ENCODE results near the gene PLEKHG4B.
"Not testable (repeated sequence)": the region's sequence is repeated elsewhere in the genome, so short reads cannot be mapped to it uniquely, and the experiment has no call there.

The PLEKHG4B gene

DNA sequence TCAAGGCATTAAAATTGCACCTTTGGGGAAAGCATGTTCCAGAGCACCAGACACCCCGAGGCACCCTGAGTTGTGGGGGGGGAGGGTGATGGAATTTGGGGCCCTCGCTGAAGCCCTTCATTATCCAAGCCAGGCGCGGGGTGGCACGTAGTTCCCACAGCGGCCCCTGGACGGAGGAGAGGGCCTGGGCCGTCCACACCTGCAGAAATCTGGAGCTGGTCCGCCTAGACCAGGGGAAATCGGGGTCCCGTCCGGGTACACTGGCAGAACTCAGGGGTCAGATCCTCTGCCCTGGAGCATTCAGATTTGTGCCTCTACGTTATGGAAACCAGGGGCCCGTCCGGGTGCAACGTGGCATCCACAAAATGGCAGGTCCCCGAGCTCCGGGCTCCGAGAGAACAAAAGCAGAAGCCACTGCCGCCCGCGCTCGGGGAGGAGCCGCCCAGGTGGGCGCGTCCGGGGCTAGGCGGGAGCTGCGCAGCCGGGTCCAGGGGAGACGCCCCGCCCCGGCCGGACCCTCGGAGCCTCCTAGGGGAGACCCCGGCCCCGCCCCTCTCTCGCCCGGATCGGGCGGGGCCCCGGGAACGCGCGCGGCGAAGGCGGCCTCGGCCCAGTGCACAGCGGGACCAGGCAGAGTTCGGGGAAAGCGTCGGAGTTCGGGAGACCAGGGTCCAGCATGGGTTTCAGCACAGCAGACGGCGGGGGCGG is at the start of gene PLEKHG4B:
TSS of gene PLEKHG4B (plus strand) at position 613 of the 708 bp plus-strand sequence. CDS start at position 677, 64 bp downstream.
- DNase-seq (ENCODE audit: low read depth): no peak

DNA sequence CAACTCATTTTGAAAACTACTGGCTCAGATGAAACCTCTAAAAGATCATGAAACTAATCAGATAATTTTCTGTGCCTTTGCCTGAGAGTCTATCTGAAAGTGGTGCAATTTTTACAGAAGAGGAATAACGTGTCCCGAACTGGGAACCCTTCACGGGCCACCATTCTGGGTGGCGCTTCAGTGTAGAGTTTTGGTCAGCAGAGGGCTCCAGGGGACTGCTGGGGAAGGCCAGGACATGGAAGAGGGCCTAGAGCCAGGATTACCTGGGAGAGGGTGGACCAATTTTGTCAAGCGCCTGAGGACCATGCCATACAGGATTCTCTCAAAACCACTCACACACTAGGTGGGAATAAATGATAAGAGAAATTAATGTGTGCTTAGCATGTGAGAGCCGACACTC is 49.7 kb upstream of the PLEKHG4B start:
- no peak for DNase-seq (ENCODE audit: low read depth)

GRCh38 chr5:48192-48591 is 43.8 kb upstream of the PLEKHG4B start:
- DNase-seq (ENCODE audit: low read depth): no peak

GRCh38 chr5:49530-49929 is 42.4 kb upstream of the PLEKHG4B start:
- DNase-seq (ENCODE audit: low read depth): not testable (repeated sequence)

DNA sequence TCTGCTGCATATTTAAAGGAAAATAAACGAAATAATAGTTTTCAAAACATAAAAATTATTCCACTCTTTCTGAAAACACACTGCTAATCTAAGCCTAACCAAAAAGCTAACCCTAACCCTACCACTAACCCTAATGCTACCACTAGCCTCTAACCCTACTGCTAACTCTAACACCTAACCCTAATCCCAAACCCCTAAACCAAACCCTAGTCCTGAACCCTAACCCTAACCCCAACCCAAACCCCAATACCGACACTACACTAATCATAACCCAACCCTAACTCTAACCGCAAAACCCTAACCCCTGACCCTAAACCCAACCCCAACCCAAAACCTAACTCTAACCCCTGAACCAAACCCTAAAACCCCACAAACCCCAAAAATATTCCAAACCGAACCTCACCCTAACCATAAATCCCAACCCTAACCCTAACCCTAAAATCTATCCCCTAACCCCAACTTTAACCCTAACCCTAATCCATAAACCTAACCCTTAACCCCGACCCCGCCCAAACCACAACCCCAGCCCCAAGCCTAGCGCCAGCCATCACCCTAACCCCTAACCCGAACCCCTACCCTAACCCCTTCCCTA is 41.9 kb upstream of the PLEKHG4B start:
- DNase-seq (ENCODE audit: low read depth): no peak

GRCh38 chr5:50724-51499 is 41.1 kb upstream of the PLEKHG4B start:
- no peak for DNase-seq (ENCODE audit: low read depth)

DNA sequence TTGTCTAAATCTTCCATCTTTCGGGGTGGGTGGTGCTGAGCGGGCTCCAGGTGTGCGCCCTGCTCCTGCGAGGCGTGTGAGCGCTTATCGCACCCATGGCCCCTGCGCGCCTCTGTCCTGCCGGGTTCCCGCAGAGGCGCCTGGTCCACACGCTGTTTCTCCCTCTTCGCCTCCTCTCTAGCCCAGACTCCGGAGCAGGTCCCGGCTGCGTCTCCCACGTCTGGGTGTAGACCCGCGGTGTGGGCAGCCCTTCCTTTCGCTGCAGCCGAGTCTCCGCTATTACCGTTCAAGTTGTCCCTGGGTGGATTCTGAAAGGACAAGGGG is 40.5 kb upstream of the PLEKHG4B start:
- DNase-seq (ENCODE audit: low read depth): no peak

DNA sequence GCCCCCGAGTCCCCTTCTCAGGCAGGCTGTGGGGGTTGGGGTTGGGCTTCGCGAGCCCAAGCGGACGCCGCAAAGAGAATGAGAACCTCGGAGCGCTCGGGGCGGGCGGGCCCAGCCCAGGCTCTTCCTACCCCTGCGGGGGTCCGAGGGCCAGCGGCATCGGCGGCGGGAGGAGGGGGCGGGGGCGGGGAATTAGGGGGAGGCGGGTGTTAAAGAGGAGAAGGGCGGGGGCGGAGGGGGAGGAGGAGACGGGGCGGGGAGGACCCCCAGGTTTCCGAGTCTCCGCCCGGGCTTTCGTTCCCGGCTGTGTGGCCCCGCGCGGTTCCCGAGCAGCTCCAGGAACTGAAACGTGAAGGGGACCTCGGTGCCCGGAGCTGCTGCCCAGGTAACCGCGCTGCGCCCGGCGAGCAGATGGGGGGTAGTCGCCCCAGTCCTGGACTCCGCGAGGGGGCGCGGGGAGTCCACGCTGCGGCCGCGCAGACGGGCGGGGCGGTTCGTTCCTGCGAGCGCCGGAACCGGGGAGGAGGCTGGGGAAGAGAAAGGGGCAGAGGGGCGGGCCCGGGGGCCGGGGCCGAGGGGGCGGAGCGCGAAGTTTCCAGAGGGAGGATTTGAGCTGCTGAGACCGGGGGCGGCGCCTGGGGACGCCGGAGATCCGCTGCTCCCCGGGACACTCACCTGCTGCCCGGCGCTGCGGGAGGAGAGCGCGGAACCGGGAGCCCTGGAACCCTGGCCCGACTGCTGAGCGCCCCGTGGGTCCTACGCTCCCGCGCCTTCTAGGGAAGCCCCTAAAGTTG is 38.4 kb upstream of the PLEKHG4B start:
- no peak for DNase-seq (ENCODE audit: low read depth)

- no peak for DNase-seq (ENCODE audit: low read depth)
These were observed 37.7 kb upstream of the PLEKHG4B start for GRCh38 chr5:54175-54730.

GRCh38 chr5:54876-55569 is 36.9 kb upstream of the PLEKHG4B start:
- no peak for DNase-seq (ENCODE audit: low read depth)

GRCh38 chr5:56561-57290 is 35.2 kb upstream of the PLEKHG4B start:
- DNase-seq (ENCODE audit: low read depth): no peak

DNA sequence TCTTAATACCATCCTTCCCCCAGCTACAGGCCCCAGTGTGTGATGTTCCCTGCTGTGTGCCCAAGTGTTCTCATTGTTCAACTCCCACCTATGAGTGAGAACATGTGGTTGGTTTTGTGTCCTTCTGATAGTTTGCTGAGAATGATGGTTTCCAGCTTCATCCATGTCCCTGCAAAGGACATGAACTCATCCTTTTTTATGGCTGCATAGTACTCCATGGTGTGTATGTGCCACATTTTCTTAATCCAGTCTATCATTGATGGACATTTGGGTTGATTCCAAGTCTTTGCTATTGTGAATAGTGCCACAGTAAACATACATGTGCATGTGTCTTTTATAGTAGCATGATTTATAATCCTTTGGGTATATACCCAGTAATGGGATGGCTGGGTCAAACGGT is 31.7 kb upstream of the PLEKHG4B start:
- DNase-seq (ENCODE audit: low read depth): not testable (repeated sequence)

- no peak for DNase-seq (ENCODE audit: low read depth)
These were observed 21.5 kb upstream of the PLEKHG4B start for GRCh38 chr5:70440-70839.

- not testable (repeated sequence) for DNase-seq (ENCODE audit: low read depth)
These were observed 19.4 kb upstream of the PLEKHG4B start for GRCh38 chr5:72316-73180.

DNA sequence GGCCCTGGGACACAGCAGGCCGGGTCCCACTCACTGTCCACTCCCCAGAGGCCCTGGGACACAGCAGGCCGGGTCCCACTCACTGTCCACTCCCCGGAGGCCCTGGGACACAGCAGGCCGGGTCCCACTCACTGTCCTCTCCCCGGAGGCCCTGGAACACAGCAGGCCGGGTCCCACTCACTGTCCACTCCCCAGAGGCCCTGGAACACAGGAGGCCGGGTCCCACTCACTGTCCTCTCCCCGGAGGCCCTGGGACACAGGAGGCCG is 18.9 kb upstream of the PLEKHG4B start:
- not testable (repeated sequence) for DNase-seq (ENCODE audit: low read depth)

DNA sequence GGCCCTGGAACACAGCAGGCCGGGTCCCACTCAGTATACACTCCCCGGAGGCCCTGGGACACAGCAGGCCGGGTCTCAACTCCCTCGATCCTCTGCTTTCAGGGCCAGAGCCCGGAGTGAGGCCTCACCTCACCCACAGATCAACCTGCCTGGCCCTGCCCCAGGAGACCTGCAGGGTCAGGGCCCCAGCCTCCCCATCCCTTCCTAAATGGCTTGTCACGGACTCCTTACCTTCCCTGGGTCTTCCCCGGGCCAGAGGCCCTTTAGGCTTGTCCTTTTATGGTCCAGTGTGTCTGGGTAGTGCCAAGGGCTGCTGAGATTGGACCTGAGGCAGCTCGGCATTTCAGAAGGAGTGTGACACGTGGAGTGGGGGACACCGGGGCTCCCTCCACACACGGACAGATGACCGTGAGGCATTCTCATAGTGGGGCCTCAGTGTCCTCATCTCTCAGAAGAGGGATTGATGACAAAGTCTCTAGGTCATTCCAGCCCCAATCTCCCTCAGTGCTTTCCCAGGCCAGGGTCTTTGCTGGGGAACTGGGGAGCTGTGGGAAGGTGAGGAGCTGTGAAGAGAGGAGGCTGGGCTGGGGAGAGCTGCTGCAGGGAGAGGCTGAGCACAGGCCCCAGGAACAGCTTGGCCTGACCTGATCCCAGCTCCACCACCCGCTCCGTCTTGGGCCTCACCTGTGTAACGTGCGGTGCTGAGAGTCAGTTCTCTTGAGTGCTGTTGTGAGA is 18.0 kb upstream of the PLEKHG4B start:
- no peak for DNase-seq (ENCODE audit: low read depth)

GRCh38 chr5:74503-75109 is 17.4 kb upstream of the PLEKHG4B start:
- DNase-seq (ENCODE audit: low read depth): no peak

DNA sequence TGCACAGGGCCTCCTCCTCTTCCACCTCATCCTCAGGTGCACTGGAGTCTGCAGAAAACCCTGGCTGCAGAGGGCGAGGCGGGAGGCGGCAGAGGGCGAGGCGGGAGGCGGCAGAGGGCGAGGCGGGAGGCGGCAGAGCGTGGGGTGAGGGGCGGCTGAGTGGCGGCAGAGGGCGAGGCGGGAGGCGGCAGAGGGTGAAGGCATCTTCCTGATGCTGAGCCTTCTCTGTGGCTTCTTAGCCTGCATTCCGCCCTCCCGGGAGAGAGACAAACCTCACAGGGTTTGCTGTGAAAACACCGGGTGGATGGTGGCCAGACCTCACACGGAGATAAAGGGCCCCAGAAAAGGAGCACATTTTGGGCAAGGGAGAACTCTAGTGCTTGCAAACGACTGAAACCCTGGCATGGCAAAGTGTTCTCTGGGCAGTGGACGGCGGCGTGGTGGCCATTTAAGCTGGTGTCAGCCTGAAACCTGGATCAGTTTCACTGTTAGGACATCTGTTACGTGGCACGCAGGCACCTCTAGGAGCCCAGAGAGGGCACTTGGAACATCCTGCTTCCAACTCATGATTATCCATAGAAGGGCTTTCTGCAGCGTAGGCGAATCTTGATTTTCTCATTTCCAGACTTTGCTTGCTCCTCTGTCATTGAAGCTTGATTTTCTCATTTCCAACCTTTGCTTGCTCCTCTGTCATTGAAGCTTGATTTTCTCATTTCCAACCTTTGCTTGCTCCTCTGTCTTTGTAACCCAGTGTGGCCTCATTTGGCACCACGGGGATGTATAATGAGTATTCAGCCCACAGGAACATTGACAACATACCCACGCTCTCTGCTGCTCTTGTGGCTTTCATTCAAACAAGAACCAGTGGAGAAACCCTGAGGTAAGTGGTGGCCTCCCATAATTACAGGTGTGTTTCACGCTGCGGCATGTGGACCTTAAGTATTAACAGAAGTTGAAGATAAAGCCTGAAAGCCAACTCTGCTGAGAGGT is 16.3 kb upstream of the PLEKHG4B start:
- DNase-seq (ENCODE audit: low read depth): no peak

Data from activated T-cell treated with anti-CD3 and anti-CD28 coated beads for 1 hour (primary cell).